GM12872 (cell line): Measurements from ENCODE around the gene TES.

ENCODE experiments used
- TF ChIP-seq, protein P1 (sequence below): IDR thresholded peaks from 3 replicates; pipeline ENCODE4 v1.5.1; 2011; ENCODE audit warnings: low read depth, mild to moderate bottlenecking, low read length, moderate library complexity; ENCODE audit not compliant: insufficient read depth

TES gene

DNA sequence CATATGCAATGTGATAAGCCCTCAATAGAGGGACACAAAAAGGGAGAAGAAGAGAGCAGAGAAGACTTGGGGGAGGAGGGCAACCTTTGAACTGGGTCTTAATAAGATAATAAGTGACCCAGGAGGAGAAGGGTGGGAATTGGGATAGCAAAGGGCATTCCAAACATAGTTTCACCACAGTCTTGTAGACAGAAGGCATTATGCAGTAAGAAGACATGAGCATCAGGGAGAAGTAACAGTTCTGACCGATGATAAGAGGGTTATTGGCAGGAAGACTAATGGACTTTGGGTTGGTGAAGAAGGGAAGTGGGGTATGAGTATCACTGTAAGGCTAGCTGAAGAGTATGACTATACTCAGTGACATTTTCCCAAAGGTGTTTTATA lies 63.6 kb downstream of the TES start:
- TF ChIP-seq, protein P1, sequence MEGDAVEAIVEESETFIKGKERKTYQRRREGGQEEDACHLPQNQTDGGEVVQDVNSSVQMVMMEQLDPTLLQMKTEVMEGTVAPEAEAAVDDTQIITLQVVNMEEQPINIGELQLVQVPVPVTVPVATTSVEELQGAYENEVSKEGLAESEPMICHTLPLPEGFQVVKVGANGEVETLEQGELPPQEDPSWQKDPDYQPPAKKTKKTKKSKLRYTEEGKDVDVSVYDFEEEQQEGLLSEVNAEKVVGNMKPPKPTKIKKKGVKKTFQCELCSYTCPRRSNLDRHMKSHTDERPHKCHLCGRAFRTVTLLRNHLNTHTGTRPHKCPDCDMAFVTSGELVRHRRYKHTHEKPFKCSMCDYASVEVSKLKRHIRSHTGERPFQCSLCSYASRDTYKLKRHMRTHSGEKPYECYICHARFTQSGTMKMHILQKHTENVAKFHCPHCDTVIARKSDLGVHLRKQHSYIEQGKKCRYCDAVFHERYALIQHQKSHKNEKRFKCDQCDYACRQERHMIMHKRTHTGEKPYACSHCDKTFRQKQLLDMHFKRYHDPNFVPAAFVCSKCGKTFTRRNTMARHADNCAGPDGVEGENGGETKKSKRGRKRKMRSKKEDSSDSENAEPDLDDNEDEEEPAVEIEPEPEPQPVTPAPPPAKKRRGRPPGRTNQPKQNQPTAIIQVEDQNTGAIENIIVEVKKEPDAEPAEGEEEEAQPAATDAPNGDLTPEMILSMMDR: no peak

DNA sequence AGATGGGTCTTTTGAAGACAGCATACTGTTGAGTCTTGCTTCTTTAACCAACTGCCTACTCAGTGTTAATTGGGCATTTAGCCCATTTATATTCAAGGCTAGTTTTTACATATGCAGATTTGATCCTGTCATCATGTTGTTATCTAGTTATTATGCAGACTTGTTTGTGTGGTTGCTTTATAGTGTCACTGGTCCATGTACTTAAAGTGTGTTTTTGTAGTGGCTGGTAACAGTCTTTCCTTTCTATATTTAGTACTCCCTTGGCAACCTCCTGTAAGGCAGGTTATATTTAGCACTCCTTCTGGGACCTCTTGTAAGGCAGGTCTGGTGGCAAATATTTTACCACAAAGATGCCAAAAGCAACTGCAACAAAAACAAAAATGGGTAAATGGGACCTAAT lies 66.7 kb downstream of the TES start:
- TF ChIP-seq, protein P1: no peak

DNA sequence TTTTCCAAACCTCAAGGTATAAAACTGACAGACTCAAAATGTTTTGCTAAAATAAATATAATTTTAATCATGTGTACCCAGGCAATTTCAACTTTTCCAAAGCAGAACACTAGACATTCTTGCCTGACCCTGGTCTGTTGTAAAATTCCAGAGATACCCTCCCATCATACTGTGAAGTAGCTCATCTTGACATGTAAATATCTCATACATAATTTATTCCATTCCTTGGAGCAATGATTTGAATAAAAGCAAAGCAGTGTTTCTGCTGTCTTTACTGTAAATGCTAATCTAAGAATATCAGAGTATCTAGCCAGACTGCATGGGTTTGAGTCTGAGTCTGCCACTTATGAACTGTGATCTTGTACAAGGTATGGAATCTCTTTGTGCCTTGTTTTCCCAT lies 68.9 kb downstream of the TES start:
- TF ChIP-seq, protein P1: no peak

DNA sequence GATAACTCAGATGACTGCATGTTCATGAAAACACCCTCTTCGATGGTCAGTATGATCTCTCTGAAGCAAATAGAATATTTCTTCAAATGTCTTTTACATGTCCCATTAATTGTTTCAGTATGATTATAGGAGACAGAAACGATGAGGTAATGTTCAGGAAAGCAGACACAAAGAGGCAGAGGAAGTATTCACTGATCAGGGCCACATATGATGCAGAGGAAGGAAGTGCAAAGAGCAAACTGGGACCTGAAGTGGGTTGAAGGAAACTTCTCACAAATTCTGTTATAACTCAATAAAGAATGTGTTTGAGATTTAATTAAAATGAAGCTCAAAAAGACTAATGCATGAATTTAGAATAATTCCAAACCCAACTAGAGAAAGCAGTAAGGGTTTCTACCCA lies 70.5 kb downstream of the TES start:
- TF ChIP-seq, protein P1: no peak

DNA sequence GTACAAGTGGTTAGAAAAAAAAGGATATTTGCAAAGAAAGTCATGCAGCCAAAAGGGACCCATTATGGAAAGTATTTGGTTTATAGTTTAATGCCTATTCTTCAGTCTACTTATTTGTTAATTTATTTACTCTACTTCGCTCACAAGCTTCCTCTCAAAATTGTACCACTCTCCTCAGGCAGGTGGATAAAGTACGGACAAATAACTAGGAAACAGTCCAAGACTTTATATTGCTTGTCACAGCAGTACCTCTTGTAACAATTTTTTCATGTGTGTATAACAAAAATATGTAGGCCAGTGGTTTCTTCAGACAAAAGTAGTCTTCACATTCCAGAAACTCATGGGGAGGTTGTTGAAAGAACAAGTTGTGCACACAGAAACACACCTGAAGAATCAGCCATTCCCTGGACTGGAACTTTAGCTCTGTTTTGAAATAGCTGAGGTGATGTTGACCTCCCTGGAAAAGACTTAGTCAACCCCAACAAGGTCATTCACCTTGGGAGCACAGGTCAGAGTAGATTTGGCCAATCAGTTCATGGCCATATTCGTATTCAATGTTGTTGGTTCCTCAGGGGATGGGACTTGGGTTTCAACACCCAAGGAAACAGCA lies 73.4 kb downstream of the TES start:
- TF ChIP-seq, protein P1: no peak

DNA sequence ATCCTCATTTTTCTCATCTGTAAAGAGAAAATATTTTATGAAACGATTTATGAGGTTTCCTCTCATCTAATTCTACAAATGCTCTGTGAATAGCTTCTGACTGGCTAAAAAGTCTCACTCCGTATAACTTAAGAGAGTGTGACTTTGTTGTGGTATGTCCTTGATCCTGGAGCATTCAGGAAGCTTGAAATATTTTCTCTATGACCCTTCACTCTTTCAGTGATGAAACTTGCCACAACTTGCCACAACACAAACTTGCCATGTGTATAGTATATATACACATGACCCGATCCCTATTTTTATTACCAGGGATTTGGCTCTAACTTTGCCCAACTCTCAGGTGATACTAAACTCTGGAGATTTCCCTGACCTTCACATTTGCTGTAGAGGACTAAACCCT lies 74.1 kb downstream of the TES start:
- TF ChIP-seq, protein P1: no peak

DNA sequence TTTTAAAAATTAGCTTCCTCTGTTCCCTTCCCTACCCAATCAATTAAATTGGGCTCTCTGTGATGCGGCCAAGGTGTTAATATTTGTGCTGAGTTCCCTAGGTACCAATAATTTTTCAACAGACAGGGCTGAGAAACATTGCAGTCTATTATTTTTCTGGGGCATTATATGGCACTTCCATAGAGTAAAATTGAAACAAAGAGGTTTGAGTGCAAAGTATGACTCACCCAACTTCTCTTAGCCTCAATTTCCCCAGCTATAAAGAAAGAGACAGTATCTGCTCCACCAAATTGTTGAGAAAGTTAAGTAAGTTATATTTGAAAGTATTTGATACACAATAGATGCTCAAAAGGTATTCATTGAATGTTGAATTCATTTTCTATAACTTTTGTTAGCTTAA lies 74.9 kb downstream of the TES start:
- TF ChIP-seq, protein P1: no peak

DNA sequence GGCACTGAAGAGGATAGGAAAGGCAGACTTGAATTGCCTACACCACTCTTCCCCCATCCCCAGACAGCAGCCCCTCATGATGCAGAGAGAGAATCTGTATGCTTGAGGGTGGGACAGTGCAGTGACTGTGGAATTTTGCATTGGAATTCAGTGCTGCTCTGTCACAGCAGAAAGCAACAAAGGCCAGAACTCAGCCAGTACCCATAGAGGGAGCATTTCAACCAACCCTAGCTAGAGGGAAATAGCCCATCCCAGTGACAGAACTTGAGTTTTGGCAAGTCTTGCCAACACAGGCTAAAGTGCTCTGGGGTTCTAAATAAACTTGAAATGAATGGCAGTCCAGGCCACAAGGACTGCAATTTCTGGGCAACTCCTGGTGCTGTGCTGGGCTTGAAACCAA lies 80.4 kb downstream of the TES start:
- TF ChIP-seq, protein P1: no peak
